ENCODE results near the gene ZNF335. TPM values are rescaled to one million over a fixed set of nuclear protein-coding genes. Genes with fewer than 3 reads are reported as not detected.

ZNF335 gene
- total and polyA plus RNA-seq, 2 of the 13 experiments (the other 11 are each of a cell fraction or from before 2014, with no cell fraction given): 9.7 to 13.7 TPM

DNA sequence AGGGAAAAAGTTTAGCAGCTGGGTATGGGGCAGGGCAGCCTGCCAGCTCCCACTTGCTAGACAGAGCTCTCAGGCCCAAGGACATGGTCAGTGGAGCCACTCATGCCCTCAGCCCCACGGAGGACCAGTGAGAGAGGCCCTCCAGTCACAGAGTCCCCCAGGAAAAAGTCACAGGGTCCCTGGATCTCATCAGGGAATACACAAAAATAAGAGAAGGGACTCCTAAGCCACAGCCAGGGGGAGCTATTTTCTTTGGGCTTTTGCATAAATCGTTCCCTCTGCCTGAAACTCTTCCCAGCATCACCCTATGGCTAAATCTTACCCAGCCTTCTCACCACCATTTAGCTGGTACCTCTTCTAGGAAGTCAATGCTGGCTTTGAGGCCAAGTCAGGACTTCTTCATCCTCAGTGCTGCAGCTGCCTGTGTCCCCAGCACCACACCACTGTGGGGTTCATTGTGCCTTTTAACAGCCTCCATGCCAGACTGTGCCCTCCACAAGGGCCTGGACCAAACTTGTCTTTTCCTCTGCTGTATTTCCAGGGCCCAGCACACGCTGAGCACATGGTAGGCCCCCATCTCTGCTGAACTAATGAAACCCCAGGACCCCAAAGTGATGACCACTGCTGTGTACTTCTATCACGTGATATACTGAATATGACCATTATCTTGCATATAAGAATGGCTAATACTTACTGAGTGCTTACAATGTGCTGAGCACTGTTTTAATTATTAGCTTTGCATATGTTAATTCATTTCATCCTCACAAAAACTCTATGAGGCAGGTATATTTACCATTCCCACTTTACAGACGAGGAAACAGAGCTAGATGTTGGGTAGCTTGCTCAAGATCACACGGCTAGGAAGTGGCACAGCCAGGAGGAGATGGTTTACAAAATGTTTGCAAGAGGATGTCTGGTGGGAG, 2.0 kb downstream of the ZNF335 start (continued):
- TF ChIP-seq, protein P1, sequence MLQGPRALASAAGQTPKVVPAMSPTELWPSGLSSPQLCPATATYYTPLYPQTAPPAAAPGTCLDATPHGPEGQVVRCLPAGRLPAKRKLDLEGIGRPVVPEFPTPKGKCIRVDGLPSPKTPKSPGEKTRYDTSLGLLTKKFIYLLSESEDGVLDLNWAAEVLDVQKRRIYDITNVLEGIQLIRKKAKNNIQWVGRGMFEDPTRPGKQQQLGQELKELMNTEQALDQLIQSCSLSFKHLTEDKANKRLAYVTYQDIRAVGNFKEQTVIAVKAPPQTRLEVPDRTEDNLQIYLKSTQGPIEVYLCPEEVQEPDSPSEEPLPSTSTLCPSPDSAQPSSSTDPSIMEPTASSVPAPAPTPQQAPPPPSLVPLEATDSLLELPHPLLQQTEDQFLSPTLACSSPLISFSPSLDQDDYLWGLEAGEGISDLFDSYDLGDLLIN (CRISPR knock-in tag; IDR thresholded peaks at IDR 0.05; ENCODE audit: borderline replicate concordance): no peak
- no peak for TF ChIP-seq MBD4 (IDR thresholded peaks at IDR 0.05; ENCODE audit: borderline replicate concordance, low read length)
- TF ChIP-seq MAF1 (CRISPR knock-in tag; IDR thresholded peaks at IDR 0.05; ENCODE audit: borderline replicate concordance): no peak
- no peak for TF ChIP-seq ZNF33B (CRISPR knock-in tag; IDR thresholded peaks at IDR 0.05)
- TF ChIP-seq, protein P2, sequence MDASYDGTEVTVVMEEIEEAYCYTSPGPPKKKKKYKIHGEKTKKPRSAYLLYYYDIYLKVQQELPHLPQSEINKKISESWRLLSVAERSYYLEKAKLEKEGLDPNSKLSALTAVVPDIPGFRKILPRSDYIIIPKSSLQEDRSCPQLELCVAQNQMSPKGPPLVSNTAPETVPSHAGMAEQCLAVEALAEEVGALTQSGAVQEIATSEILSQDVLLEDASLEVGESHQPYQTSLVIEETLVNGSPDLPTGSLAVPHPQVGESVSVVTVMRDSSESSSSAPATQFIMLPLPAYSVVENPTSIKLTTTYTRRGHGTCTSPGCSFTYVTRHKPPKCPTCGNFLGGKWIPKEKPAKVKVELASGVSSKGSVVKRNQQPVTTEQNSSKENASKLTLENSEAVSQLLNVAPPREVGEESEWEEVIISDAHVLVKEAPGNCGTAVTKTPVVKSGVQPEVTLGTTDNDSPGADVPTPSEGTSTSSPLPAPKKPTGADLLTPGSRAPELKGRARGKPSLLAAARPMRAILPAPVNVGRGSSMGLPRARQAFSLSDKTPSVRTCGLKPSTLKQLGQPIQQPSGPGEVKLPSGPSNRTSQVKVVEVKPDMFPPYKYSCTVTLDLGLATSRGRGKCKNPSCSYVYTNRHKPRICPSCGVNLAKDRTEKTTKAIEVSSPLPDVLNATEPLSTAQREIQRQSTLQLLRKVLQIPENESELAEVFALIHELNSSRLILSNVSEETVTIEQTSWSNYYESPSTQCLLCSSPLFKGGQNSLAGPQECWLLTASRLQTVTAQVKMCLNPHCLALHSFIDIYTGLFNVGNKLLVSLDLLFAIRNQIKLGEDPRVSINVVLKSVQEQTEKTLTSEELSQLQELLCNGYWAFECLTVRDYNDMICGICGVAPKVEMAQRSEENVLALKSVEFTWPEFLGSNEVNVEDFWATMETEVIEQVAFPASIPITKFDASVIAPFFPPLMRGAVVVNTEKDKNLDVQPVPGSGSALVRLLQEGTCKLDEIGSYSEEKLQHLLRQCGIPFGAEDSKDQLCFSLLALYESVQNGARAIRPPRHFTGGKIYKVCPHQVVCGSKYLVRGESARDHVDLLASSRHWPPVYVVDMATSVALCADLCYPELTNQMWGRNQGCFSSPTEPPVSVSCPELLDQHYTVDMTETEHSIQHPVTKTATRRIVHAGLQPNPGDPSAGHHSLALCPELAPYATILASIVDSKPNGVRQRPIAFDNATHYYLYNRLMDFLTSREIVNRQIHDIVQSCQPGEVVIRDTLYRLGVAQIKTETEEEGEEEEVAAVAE (CRISPR knock-in tag; IDR thresholded peaks at IDR 0.05; ENCODE audit: borderline replicate concordance): no peak
- TF ChIP-seq, protein P3, sequence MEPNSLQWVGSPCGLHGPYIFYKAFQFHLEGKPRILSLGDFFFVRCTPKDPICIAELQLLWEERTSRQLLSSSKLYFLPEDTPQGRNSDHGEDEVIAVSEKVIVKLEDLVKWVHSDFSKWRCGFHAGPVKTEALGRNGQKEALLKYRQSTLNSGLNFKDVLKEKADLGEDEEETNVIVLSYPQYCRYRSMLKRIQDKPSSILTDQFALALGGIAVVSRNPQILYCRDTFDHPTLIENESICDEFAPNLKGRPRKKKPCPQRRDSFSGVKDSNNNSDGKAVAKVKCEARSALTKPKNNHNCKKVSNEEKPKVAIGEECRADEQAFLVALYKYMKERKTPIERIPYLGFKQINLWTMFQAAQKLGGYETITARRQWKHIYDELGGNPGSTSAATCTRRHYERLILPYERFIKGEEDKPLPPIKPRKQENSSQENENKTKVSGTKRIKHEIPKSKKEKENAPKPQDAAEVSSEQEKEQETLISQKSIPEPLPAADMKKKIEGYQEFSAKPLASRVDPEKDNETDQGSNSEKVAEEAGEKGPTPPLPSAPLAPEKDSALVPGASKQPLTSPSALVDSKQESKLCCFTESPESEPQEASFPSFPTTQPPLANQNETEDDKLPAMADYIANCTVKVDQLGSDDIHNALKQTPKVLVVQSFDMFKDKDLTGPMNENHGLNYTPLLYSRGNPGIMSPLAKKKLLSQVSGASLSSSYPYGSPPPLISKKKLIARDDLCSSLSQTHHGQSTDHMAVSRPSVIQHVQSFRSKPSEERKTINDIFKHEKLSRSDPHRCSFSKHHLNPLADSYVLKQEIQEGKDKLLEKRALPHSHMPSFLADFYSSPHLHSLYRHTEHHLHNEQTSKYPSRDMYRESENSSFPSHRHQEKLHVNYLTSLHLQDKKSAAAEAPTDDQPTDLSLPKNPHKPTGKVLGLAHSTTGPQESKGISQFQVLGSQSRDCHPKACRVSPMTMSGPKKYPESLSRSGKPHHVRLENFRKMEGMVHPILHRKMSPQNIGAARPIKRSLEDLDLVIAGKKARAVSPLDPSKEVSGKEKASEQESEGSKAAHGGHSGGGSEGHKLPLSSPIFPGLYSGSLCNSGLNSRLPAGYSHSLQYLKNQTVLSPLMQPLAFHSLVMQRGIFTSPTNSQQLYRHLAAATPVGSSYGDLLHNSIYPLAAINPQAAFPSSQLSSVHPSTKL (CRISPR knock-in tag; IDR thresholded peaks at IDR 0.05): no peak
- TF ChIP-seq, protein P4, sequence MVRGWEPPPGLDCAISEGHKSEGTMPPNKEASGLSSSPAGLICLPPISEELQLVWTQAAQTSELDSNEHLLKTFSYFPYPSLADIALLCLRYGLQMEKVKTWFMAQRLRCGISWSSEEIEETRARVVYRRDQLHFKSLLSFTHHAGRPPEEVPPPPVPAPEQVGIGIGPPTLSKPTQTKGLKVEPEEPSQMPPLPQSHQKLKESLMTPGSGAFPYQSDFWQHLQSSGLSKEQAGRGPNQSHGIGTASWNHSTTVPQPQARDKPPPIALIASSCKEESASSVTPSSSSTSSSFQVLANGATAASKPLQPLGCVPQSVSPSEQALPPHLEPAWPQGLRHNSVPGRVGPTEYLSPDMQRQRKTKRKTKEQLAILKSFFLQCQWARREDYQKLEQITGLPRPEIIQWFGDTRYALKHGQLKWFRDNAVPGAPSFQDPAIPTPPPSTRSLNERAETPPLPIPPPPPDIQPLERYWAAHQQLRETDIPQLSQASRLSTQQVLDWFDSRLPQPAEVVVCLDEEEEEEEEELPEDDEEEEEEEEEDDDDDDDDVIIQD (CRISPR knock-in tag; IDR thresholded peaks at IDR 0.05; ENCODE audit: low read depth): no peak
- TF ChIP-seq ZSCAN12 (CRISPR knock-in tag; IDR thresholded peaks at IDR 0.05): no peak
- no peak; the same call in 1 of the 2 replicates for TF ChIP-seq KMT2A (CRISPR knock-in tag; IDR thresholded peaks at IDR 0.05)
- no peak for TF ChIP-seq PLRG1 (conservative IDR thresholded peaks at IDR 0.05)
- TF ChIP-seq HDAC1 (CRISPR knock-in tag; IDR thresholded peaks at IDR 0.05): no peak
- TF ChIP-seq, protein P5, sequence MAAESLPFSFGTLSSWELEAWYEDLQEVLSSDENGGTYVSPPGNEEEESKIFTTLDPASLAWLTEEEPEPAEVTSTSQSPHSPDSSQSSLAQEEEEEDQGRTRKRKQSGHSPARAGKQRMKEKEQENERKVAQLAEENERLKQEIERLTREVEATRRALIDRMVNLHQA (CRISPR knock-in tag; IDR thresholded peaks at IDR 0.05): no peak
- no peak for TF ChIP-seq AKAP8 (CRISPR knock-in tag; IDR thresholded peaks at IDR 0.05)
- TF ChIP-seq, protein P6, sequence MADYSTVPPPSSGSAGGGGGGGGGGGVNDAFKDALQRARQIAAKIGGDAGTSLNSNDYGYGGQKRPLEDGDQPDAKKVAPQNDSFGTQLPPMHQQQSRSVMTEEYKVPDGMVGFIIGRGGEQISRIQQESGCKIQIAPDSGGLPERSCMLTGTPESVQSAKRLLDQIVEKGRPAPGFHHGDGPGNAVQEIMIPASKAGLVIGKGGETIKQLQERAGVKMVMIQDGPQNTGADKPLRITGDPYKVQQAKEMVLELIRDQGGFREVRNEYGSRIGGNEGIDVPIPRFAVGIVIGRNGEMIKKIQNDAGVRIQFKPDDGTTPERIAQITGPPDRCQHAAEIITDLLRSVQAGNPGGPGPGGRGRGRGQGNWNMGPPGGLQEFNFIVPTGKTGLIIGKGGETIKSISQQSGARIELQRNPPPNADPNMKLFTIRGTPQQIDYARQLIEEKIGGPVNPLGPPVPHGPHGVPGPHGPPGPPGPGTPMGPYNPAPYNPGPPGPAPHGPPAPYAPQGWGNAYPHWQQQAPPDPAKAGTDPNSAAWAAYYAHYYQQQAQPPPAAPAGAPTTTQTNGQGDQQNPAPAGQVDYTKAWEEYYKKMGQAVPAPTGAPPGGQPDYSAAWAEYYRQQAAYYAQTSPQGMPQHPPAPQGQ (CRISPR knock-in tag; IDR thresholded peaks at IDR 0.05; ENCODE audit: borderline replicate concordance): no peak

Data from HepG2 (cell line).